Measurements from ENCODE around the gene CHAMP1. TPM values are rescaled to one million over a fixed set of nuclear protein-coding genes. Genes with fewer than 3 reads are reported as not detected.

The CHAMP1 gene
- polyA plus RNA-seq, 1 donor from 2014 or later, result 13.0 TPM

DNA sequence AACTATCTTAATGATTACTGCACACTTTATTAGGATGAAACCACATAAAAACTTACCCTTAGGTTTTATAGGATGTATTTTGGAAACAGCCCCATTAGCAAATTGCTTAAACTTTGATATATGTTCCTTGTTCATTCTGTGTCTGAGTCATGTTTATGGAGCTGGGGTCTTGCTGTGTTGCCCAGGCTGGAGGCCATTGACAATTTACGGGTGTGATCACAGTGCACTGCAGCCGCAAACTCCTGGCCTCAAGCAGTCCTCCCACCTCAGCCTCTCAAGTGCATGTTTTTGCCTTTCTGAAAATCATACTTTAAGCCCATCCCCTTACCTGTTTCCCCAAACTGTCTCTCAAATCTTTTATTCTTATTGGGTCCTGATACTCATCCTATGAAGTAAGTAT lies 5.2 kb upstream of the CHAMP1 start:
- no peaks in the 10 kb centered on the region for H3K79me2 ChIP-seq (replicated peaks; ENCODE audit: insufficient read depth, low read length)
- H3K27ac ChIP-seq (ENCODE audit: low read length), result no peak overlapping the region
- H3K9ac ChIP-seq (ENCODE audit: low read length), result no peak overlapping the region
- no peaks in the 10 kb centered on the region for H3K9me2 ChIP-seq (ENCODE audit: insufficient read depth, low read length)
- no peaks in the 10 kb centered on the region for H4K20me1 ChIP-seq (ENCODE audit: insufficient read depth)
- peaks cover 6% of the 10 kb centered on the region for H3K36me3 ChIP-seq (ENCODE audit: insufficient read depth, low read length)
- no peaks in the 10 kb centered on the region for H3K27me3 ChIP-seq (ENCODE audit: insufficient read depth, low read depth, low read length)
- TF ChIP-seq RAD21 (conservative IDR thresholded peaks at IDR 0.05) (no peak), MXI1 (conservative IDR thresholded peaks at IDR 0.05; ENCODE audit: poor library complexity, severe bottlenecking) (no peak), POLR2AphosphoS5 (IDR thresholded peaks at IDR 0.05) (no peak), SMC3 (conservative IDR thresholded peaks at IDR 0.05; ENCODE audit: poor library complexity) (no peak), EZH2 (IDR thresholded peaks at IDR 0.05; ENCODE audit: borderline replicate concordance, insufficient read depth, low read length, poor library complexity, severe bottlenecking) (no peak), TAF1 (IDR thresholded peaks at IDR 0.05; ENCODE audit: low read depth) (no peak), EP300 (conservative IDR thresholded peaks at IDR 0.05; ENCODE audit: poor library complexity, severe bottlenecking) (no peak)
- TF ChIP-seq, protein P1, sequence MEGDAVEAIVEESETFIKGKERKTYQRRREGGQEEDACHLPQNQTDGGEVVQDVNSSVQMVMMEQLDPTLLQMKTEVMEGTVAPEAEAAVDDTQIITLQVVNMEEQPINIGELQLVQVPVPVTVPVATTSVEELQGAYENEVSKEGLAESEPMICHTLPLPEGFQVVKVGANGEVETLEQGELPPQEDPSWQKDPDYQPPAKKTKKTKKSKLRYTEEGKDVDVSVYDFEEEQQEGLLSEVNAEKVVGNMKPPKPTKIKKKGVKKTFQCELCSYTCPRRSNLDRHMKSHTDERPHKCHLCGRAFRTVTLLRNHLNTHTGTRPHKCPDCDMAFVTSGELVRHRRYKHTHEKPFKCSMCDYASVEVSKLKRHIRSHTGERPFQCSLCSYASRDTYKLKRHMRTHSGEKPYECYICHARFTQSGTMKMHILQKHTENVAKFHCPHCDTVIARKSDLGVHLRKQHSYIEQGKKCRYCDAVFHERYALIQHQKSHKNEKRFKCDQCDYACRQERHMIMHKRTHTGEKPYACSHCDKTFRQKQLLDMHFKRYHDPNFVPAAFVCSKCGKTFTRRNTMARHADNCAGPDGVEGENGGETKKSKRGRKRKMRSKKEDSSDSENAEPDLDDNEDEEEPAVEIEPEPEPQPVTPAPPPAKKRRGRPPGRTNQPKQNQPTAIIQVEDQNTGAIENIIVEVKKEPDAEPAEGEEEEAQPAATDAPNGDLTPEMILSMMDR (IDR thresholded peaks at IDR 0.05; ENCODE audit: poor library complexity, severe bottlenecking), result no peak
- TF ChIP-seq, protein P2, sequence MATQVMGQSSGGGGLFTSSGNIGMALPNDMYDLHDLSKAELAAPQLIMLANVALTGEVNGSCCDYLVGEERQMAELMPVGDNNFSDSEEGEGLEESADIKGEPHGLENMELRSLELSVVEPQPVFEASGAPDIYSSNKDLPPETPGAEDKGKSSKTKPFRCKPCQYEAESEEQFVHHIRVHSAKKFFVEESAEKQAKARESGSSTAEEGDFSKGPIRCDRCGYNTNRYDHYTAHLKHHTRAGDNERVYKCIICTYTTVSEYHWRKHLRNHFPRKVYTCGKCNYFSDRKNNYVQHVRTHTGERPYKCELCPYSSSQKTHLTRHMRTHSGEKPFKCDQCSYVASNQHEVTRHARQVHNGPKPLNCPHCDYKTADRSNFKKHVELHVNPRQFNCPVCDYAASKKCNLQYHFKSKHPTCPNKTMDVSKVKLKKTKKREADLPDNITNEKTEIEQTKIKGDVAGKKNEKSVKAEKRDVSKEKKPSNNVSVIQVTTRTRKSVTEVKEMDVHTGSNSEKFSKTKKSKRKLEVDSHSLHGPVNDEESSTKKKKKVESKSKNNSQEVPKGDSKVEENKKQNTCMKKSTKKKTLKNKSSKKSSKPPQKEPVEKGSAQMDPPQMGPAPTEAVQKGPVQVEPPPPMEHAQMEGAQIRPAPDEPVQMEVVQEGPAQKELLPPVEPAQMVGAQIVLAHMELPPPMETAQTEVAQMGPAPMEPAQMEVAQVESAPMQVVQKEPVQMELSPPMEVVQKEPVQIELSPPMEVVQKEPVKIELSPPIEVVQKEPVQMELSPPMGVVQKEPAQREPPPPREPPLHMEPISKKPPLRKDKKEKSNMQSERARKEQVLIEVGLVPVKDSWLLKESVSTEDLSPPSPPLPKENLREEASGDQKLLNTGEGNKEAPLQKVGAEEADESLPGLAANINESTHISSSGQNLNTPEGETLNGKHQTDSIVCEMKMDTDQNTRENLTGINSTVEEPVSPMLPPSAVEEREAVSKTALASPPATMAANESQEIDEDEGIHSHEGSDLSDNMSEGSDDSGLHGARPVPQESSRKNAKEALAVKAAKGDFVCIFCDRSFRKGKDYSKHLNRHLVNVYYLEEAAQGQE (IDR thresholded peaks at IDR 0.05; ENCODE audit: borderline replicate concordance), result no peak
- H2AFZ ChIP-seq (ENCODE audit: low read depth, low read length), result no peak overlapping the region
- no peak overlapping the region for H3K4me2 ChIP-seq (ENCODE audit: low read length)
- H3K4me3 ChIP-seq (ENCODE audit: low read length), result no peak overlapping the region
- H3F3A ChIP-seq (ENCODE audit: insufficient read depth, low read length, poor library complexity, severe bottlenecking), result no peaks in the 10 kb centered on the region
- no peaks in the 10 kb centered on the region for H3K9me3 ChIP-seq (ENCODE audit: low read length)

DNA sequence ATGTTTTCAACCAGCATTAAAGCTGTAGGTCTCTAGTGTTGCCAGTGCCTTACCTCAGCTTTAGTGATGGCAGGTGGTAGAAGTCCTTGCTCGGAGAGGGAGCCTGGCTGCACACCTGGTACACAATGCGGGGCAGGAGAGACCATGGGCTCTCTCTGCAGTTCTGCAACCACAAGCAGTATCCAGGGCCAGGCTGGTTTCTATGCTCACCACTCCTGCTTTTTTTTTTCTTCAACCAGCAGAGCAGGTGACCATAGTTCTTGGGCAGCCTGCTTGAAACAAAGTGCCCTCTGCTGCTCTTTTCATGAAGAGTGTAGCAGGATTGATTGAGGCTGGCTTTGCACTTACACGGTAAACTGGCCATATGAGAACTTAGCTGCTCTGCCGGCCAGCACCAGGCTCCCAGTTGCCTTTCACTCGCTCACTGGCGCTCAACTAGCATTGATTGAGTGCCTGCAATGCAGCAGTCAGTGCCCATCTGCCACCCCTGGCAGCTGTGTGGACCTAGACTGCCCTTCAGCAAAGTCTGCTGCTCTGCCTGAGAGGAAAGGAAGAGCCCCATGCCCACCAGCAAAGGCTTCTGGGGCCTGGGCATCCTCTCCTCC lies 4.4 kb upstream of the CHAMP1 start:
- Histone ChIP-seq H3K9me3 (ENCODE audit: low read length) (no peaks in the 10 kb centered on the region), H3F3A (ENCODE audit: insufficient read depth, low read length, poor library complexity, severe bottlenecking) (no peaks in the 10 kb centered on the region), H3K4me2 (ENCODE audit: low read length) (no peak overlapping the region), H4K20me1 (ENCODE audit: insufficient read depth) (no peaks in the 10 kb centered on the region), H3K27me3 (ENCODE audit: insufficient read depth, low read depth, low read length) (no peaks in the 10 kb centered on the region), H3K79me2 (replicated peaks; ENCODE audit: insufficient read depth, low read length) (peaks cover 2% of the 10 kb centered on the region), H3K4me3 (ENCODE audit: low read length) (no peak overlapping the region), H3K9me2 (ENCODE audit: insufficient read depth, low read length) (no peaks in the 10 kb centered on the region), H3K27ac (ENCODE audit: low read length) (no peak overlapping the region), H2AFZ (ENCODE audit: low read depth, low read length) (no peak overlapping the region), H3K9ac (ENCODE audit: low read length) (no peak overlapping the region), H3K36me3 (ENCODE audit: insufficient read depth, low read length) (peaks cover 6% of the 10 kb centered on the region)
- TF ChIP-seq EZH2 (IDR thresholded peaks at IDR 0.05; ENCODE audit: borderline replicate concordance, insufficient read depth, low read length, poor library complexity, severe bottlenecking), result no peak
- no peak for TF ChIP-seq SMC3 (conservative IDR thresholded peaks at IDR 0.05; ENCODE audit: poor library complexity)
- TF ChIP-seq, protein P2 (IDR thresholded peaks at IDR 0.05; ENCODE audit: borderline replicate concordance), result no peak
- TF ChIP-seq POLR2AphosphoS5 (IDR thresholded peaks at IDR 0.05), result no peak
- TF ChIP-seq TAF1 (IDR thresholded peaks at IDR 0.05; ENCODE audit: low read depth), result no peak
- TF ChIP-seq MXI1 (conservative IDR thresholded peaks at IDR 0.05; ENCODE audit: poor library complexity, severe bottlenecking), result no peak
- TF ChIP-seq, protein P1 (IDR thresholded peaks at IDR 0.05; ENCODE audit: poor library complexity, severe bottlenecking), result no peak
- TF ChIP-seq RAD21 (conservative IDR thresholded peaks at IDR 0.05), result no peak
- TF ChIP-seq EP300 (conservative IDR thresholded peaks at IDR 0.05; ENCODE audit: poor library complexity, severe bottlenecking), result no peak

All from neural cell (in vitro differentiated cells).